Pulmonary artery endothelial cell (primary cell): Measurements from ENCODE around the gene UNC5CL. TPM values are rescaled to one million over a fixed set of nuclear protein-coding genes. Genes with fewer than 3 reads are reported as not detected.
"Not testable (repeated sequence)": the region's sequence is repeated elsewhere in the genome, so short reads cannot be mapped to it uniquely, and the experiment has no call there.

Source experiments
- DNase-seq: peaks from one replicate; pipeline ENCODE4 v3.0.0-alpha.2; 2011; ENCODE audit warnings: low read depth, low spot score
- total RNA-seq: library from RNA; depleted of rRNA; stranded (reverse); fragments of >200 nt; gene quantifications from 2 replicates; pipeline ENCODE4 v1.2.3, GENCODE V29; 2014

UNC5CL gene
- total RNA-seq, 1 donor from 2014 or later, result 0.07 TPM

DNA sequence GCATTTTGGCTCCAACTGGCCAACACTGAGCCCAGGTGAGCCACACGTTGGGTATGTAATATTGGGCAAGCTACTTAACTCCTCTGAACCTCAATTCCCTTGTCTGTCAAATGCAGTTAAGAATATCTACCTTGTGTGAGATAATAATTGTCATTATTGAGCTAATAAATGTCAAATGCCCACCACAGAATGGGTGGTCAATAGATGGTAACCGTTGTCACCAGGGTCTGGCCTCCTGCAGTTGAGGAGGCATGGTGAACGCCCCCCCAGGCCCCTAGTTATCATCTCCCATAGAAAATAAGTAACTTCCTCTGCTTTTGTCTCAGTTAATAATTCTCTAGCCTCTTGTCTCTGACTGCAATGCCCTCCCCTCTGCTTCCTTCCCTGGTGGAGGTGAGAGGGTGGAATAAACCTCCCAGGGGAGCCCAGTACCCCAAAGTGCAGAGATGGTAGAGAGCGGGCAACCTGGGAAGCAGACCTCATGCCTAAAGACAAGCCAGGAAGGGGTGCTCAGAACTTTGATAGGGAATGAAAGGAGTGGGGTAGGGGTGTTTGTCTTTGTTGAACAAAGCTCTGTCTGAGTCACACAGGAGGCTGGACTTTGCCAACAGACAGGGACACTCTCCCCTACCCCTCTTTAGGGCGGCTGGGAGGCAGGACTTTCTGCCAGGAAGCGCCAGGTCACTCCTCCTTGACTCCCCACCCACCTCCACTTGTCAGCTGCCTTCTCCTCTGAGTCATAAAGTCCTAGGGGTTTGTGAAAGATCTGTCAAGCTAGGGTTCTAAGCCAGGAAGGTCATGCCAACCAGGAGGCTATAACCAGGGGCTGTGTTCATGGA, 1.3 kb upstream of the UNC5CL start:
- DNase-seq, result no peak

DNA sequence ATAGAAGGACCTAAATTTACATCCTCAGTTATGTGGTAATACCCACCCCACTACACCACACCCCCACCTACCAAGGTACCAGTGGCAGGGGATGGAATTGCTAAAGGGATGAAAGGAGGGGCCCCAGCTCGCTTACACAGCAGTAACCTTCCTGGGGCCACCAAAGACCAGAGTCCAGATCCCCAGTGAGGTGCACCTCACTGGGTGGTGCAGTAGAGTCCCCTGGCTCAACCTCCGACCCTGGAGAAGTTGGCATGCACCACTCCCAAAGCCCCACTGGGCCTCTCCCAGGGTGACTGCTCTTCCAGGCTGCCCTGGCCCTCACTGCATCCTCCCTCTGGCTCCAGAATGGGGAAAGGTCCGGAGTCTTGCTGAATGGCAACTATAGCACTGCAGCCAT, 816 bp downstream of the UNC5CL start:
- DNase-seq, result no peak

- DNase-seq, result no peak
These were observed 1.7 kb downstream of the UNC5CL start for GRCh38 chr6:41037107-41037900.

- no peak for DNase-seq
These were observed 2.4 kb downstream of the UNC5CL start for GRCh38 chr6:41036601-41037000.

DNA sequence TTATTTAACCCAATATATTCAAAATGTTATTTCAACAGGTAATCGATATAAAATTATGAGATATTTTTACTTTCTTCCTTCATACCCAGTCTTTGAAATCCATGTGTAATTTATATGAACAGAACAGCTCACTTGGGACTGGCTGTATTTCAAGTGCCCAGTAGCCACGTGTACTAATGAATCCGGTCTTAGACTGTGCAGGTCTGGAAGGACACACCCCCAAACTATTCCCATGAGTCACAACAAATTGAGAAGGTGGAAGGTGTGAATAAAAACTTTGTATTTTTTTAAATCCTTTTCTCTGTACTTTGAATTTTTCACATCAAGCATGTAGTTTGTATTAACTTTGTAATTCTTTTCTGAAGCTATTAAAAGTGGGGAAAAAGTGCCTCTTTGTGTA, 2.8 kb downstream of the UNC5CL start:
- DNase-seq, result no peak

- DNase-seq, result no peak
These were observed 5.2 kb downstream of the UNC5CL start for GRCh38 chr6:41033776-41034175.

DNA sequence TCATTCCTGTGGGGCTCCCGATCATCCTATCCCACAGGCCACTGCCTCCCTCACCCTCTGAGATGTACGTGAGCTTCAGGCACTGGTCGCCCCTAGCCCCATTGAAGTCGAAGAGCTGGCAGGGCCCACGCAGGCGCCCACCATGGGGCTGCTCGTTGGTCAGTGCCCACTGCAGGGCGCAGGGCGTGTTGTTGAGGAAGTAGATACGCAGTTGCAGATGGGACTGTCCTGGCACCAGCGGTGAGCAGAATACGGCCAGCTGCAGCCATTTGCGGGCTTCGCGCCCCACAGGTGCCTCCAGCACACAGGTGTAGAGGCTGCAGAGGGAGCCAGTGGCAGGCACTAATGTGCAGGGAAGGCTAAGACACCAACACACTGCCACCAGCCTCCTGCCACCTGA, 6.2 kb downstream of the UNC5CL start:
- DNase-seq, result no peak

DNA sequence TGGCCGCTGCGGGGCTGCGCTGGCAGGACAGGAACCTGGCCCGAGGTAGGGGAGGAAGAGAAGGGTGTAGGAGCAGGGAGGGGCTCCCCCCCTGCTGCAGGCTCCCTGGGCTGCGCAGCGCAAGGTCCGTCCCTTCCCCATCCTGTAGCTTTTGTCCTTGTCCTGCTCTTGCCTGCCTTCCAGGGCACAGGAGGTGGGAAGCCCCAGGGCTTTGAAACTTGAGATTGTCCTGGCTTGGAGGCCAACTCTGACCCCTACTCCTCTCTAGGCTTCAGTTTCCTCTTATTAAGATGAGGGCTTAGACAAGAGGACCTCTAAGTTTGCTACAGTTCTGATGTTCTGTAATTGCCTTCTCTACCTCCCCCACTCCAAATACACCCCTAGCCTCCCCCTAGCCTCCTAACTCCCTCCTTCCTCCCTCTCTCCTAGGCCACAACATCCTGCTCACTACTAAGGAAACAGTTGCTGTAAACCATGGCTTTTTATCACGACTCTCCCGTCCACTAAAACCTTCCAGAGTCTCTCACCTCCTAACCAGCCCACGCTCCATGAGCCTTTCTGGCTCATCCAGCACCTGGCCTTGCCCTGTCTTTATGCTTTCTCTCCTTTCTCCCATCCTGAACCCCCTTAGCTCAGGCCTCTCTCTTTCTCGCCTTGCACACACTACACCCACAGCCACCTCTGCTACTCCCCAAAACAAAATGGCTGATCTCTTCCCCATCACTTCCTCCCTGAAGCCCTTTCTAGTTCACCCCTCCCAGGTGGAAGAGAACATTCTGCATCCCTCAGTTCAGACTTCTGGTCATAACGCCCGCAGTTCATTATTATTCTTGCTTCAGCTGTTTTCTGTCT, 10.2 kb downstream of the UNC5CL start:
- no peak for DNase-seq

GRCh38 chr6:41027799-41028560, 11.0 kb downstream of the UNC5CL start:
- DNase-seq, result peak; percentile 32

- no peak for DNase-seq
These were observed 11.8 kb downstream of the UNC5CL start for GRCh38 chr6:41027241-41027640.

- no peak for DNase-seq
These were observed 13.0 kb downstream of the UNC5CL start for GRCh38 chr6:41025966-41026530.

GRCh38 chr6:41023114-41023513, 15.9 kb downstream of the UNC5CL start:
- no peak for DNase-seq

DNA sequence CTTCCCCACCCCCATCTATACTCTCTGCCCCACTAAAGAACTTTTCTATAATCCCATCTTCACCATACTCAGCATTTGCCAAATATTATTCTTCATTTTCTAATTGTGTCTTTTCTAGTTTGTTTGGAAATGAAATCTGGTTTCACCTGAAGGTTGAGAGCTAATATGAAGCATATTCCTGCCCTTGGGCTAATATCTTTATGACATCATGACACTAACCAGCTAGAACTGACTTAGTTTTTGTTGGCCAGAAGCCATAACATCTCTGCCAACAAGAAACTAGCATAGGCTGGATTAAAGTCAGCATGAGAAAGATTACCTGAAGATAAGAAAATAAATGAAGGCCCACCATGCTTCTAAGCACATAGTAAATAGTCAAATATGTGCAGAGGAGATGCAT, 16.7 kb downstream of the UNC5CL start:
- DNase-seq, result no peak

GRCh38 chr6:41021832-41022231, 17.2 kb downstream of the UNC5CL start:
- no peak for DNase-seq

DNA sequence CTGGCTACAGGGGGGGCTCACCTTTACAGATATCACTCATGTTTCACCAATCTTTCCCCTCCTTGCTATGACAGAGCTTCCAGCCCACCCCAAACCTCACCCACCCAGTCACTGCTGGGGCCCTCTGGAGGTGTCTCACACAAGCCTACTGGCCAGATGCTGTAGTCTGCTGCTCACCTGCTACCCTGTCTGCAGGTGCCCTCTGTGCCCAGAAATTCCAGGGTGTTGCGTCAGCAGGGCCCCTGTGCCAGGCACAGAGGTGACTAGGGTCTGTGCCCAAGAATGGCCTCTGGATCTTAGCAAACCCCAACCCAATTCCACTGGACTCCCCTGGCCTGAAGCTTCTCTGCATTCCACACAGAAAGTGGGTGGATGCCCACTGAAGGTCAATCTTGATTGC, 21.4 kb downstream of the UNC5CL start:
- no peak for DNase-seq

- not testable (repeated sequence) for DNase-seq
These were observed 23.2 kb downstream of the UNC5CL start for GRCh38 chr6:41015860-41016259.

DNA sequence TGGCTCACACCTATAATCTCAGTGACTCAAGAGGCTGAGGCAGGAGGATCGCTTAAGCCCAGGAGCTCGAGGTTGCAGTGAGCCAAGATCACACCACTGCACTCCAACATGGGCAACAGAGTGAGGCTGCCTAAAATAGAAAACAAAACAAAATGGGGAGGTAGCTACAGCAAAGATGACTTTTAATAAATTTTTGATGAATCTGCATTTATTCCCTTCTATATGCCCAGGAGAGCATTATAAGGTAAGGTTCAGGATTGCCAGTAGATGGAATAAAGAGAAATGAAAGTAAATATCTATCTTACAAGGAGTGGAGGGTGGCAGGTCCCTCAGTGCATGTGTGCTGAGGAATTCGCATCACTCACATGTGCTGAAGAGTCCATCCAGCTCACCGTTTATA, 24.2 kb downstream of the UNC5CL start:
- no peak for DNase-seq

GRCh38 chr6:41013466-41014153, 25.4 kb downstream of the UNC5CL start:
- DNase-seq, result no peak

DNA sequence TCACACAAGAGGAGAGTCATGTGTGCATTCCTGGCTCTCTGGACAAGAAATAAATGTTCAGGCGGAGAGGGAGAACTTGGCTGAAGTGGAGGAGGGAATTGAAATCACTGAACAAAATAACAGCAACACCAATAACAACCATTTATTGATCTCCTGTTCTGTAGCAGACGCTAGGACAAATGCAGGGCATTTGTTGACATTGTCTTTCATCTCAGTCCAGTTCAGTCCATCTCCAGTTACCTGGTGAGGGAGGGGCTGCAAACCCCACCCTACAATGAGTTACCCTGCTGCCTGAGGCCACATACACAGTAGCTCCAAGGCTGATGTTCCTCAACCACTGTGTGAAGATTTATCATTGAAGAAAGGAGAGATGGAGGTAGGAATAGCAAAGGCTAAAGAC, 27.3 kb downstream of the UNC5CL start:
- no peak for DNase-seq

DNA sequence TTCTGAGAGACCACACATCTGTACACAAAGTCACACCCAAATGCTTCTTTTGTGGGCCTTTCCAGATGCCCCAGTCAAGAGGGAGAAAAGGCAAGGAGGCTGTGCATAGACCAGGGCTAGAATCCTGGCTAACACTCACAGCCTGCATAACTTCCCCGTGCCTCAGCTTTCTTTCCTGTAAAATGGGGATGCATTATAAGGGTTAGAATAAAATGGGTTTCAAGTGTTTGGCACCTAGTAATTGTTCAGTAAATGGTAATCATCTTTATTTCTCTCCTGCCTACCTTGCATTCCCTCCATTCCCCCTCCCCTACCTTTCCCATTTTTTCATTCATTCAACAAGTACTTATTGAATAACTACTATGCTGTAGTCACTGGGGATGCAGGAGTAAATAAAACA, 29.4 kb downstream of the UNC5CL start:
- no peak for DNase-seq
